SK-N-SH treated with all-trans-retinoic acid at 6 μM for 48 hours (cell line): ENCODE results near the gene SALL1.

ENCODE experiments used
- ATAC-seq: fragments of 200-7000 bp; cut with Tn5 transposase; 3 replicates; pipeline ENCODE4 v1.9.1; 2020; ENCODE audit warnings: mild to moderate bottlenecking, moderate library complexity
- BACH2 ChIP-seq: fragments of 250-450 bp; sonication (Bioruptor Pico); IDR thresholded peaks from 2 replicates; pipeline ENCODE4 v1.9.0; 2021; ENCODE audit warnings: mild to moderate bottlenecking, borderline replicate concordance
- CSDC2 ChIP-seq: fragments of 250-450 bp; sonication (Bioruptor Pico); IDR thresholded peaks from 2 replicates; pipeline ENCODE4 v1.5.0; 2020; ENCODE audit warnings: mild to moderate bottlenecking, moderate library complexity
- ESRRG ChIP-seq: fragments of 250-450 bp; sonication (Bioruptor Pico); IDR thresholded peaks from 2 replicates; pipeline ENCODE4 v1.6.1; 2021; ENCODE audit warnings: mild to moderate bottlenecking
- GLIS3 ChIP-seq: fragments of 250-450 bp; sonication (Bioruptor Pico); IDR thresholded peaks from 2 replicates; pipeline ENCODE4 v1.5.0; 2020; ENCODE audit warnings: mild to moderate bottlenecking, moderate library complexity
- ISL1 ChIP-seq: fragments of 250-450 bp; sonication (Bioruptor Pico); IDR thresholded peaks from 2 replicates; pipeline ENCODE4 v2.1.2; 2022; ENCODE audit warnings: mild to moderate bottlenecking, moderate library complexity
- OSR1 ChIP-seq: fragments of 250-450 bp; sonication (Bioruptor Pico); IDR thresholded peaks from 2 replicates; pipeline ENCODE4 v1.8.0; 2022; ENCODE audit warnings: moderate library complexity, mild to moderate bottlenecking, inconsistent platforms
- PPARA ChIP-seq: fragments of 250-450 bp; sonication (Bioruptor Pico); IDR thresholded peaks from 2 replicates; pipeline ENCODE4 v1.5.0; 2020; ENCODE audit warnings: mild to moderate bottlenecking, borderline replicate concordance
- RARB ChIP-seq: fragments of 250-450 bp; sonication (Bioruptor Pico); IDR thresholded peaks from 2 replicates; pipeline ENCODE4 v1.8.0; 2021; ENCODE audit warnings: mild to moderate bottlenecking, moderate library complexity
- SNAI2 ChIP-seq: fragments of 250-450 bp; sonication (Bioruptor Pico); IDR thresholded peaks from 2 replicates; pipeline ENCODE4 v1.5.0; 2020; ENCODE audit warnings: mild to moderate bottlenecking, moderate library complexity
- TCF4 ChIP-seq: fragments of 250-450 bp; sonication (Bioruptor Pico); IDR thresholded peaks from 2 replicates; pipeline ENCODE4 v1.8.0; 2021; ENCODE audit warnings: mild to moderate bottlenecking, moderate library complexity, borderline replicate concordance
- TOX ChIP-seq: fragments of 250-450 bp; sonication (Bioruptor Pico); IDR thresholded peaks from 2 replicates; pipeline ENCODE4 v1.8.0; 2021; ENCODE audit warnings: mild to moderate bottlenecking, moderate library complexity, borderline replicate concordance
- ZC3H10 ChIP-seq: fragments of 250-450 bp; sonication (Bioruptor Pico); IDR thresholded peaks from 2 replicates; pipeline ENCODE4 v1.5.1; 2021; ENCODE audit warnings: mild to moderate bottlenecking, moderate library complexity
- ZFP3 ChIP-seq: fragments of 250-450 bp; sonication (Bioruptor Pico); IDR thresholded peaks from 2 replicates; pipeline ENCODE4 v1.5.0; 2020; ENCODE audit warnings: mild to moderate bottlenecking, moderate library complexity
- ZFP30 ChIP-seq: fragments of 450-650 bp; formaldehyde crosslinking; IDR thresholded peaks from 2 replicates; pipeline ENCODE4 v1.5.0; 2022; ENCODE audit warnings: mild to moderate bottlenecking, moderate library complexity
- ZNF565 ChIP-seq: fragments of 450-650 bp; formaldehyde crosslinking; conservative IDR thresholded peaks from 2 replicates; pipeline ENCODE4 v1.5.0; 2020; ENCODE audit warnings: low read depth, mild to moderate bottlenecking, moderate library complexity
- ZNF70 ChIP-seq: fragments of 450-650 bp; formaldehyde crosslinking; IDR thresholded peaks from 2 replicates; pipeline ENCODE4 v1.5.0; 2020; ENCODE audit warnings: mild to moderate bottlenecking, moderate library complexity
- ZNF8 ChIP-seq: fragments of 450-650 bp; formaldehyde crosslinking; IDR thresholded peaks from 2 replicates; pipeline ENCODE4 v1.5.0; 2020; ENCODE audit warnings: mild to moderate bottlenecking, moderate library complexity
- TF ChIP-seq, protein P1 (sequence below): fragments of 250-450 bp; sonication (Bioruptor Pico); IDR thresholded peaks from 2 replicates; pipeline ENCODE4 v1.8.0; 2020; ENCODE audit warnings: mild to moderate bottlenecking, moderate library complexity, borderline replicate concordance
- TF ChIP-seq, protein P2 (sequence below): fragments of 250-450 bp; sonication (Bioruptor Pico); IDR thresholded peaks from 2 replicates; pipeline ENCODE4 v1.5.1; 2020; ENCODE audit warnings: low read depth, mild to moderate bottlenecking, moderate library complexity
- TF ChIP-seq, protein P3 (sequence below): fragments of 250-450 bp; sonication (Bioruptor Pico); IDR thresholded peaks from 2 replicates; pipeline ENCODE4 v1.5.1; 2021; ENCODE audit warnings: mild to moderate bottlenecking, moderate library complexity
- TF ChIP-seq, protein P4 (sequence below): fragments of 250-450 bp; sonication (Bioruptor Pico); IDR thresholded peaks from 2 replicates; pipeline ENCODE4 v1.5.0; 2020; ENCODE audit warnings: mild to moderate bottlenecking, moderate library complexity

The SALL1 gene

DNA sequence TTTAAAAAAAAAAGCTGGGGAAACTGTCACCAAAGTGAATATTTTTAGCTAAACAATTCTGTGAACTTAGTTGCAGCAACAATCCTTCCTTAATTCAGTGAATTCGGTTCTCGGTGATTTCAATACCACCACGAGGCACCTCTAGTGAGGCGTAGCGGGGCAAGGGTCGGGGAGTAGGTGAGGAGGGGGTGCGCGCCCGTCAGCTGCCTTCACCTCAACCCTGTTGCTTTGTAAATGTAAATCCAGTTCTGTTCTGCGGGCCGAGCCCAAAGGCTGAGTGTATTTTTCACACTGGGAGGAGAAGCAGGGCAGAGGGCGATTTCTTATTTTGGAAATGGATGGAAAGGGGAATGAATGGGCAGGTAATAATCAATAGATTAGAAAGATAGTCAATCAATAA lies 17.4 kb downstream of the SALL1 start:
- TF ChIP-seq ZFP3 (CRISPR knock-in tag) = no peak
- TF ChIP-seq, protein P1, sequence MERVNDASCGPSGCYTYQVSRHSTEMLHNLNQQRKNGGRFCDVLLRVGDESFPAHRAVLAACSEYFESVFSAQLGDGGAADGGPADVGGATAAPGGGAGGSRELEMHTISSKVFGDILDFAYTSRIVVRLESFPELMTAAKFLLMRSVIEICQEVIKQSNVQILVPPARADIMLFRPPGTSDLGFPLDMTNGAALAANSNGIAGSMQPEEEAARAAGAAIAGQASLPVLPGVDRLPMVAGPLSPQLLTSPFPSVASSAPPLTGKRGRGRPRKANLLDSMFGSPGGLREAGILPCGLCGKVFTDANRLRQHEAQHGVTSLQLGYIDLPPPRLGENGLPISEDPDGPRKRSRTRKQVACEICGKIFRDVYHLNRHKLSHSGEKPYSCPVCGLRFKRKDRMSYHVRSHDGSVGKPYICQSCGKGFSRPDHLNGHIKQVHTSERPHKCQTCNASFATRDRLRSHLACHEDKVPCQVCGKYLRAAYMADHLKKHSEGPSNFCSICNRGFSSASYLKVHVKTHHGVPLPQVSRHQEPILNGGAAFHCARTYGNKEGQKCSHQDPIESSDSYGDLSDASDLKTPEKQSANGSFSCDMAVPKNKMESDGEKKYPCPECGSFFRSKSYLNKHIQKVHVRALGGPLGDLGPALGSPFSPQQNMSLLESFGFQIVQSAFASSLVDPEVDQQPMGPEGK (CRISPR knock-in tag) = no peak
- TF ChIP-seq BACH2 = no peak
- no peak for TF ChIP-seq ZC3H10 (CRISPR knock-in tag)
- TF ChIP-seq, protein P2, sequence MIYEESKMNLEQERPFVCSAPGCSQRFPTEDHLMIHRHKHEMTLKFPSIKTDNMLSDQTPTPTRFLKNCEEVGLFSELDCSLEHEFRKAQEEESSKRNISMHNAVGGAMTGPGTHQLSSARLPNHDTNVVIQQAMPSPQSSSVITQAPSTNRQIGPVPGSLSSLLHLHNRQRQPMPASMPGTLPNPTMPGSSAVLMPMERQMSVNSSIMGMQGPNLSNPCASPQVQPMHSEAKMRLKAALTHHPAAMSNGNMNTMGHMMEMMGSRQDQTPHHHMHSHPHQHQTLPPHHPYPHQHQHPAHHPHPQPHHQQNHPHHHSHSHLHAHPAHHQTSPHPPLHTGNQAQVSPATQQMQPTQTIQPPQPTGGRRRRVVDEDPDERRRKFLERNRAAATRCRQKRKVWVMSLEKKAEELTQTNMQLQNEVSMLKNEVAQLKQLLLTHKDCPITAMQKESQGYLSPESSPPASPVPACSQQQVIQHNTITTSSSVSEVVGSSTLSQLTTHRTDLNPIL = no peak
- TF ChIP-seq TOX = no peak
- no peak for TF ChIP-seq ZFP30 (CRISPR knock-in tag)
- TF ChIP-seq, protein P3, sequence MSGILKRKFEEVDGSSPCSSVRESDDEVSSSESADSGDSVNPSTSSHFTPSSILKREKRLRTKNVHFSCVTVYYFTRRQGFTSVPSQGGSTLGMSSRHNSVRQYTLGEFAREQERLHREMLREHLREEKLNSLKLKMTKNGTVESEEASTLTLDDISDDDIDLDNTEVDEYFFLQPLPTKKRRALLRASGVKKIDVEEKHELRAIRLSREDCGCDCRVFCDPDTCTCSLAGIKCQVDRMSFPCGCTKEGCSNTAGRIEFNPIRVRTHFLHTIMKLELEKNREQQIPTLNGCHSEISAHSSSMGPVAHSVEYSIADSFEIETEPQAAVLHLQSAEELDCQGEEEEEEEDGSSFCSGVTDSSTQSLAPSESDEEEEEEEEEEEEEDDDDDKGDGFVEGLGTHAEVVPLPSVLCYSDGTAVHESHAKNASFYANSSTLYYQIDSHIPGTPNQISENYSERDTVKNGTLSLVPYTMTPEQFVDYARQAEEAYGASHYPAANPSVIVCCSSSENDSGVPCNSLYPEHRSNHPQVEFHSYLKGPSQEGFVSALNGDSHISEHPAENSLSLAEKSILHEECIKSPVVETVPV = no peak
- TF ChIP-seq ISL1 = no peak
- TF ChIP-seq ZNF70 = no peak
- TF ChIP-seq TCF4 (CRISPR knock-in tag) = no peak
- TF ChIP-seq CSDC2 (CRISPR knock-in tag) = no peak
- TF ChIP-seq OSR1 (CRISPR knock-in tag) = no peak
- TF ChIP-seq ZNF8 (CRISPR knock-in tag) = no peak
- TF ChIP-seq PPARA (CRISPR knock-in tag) = no peak
- TF ChIP-seq, protein P4, sequence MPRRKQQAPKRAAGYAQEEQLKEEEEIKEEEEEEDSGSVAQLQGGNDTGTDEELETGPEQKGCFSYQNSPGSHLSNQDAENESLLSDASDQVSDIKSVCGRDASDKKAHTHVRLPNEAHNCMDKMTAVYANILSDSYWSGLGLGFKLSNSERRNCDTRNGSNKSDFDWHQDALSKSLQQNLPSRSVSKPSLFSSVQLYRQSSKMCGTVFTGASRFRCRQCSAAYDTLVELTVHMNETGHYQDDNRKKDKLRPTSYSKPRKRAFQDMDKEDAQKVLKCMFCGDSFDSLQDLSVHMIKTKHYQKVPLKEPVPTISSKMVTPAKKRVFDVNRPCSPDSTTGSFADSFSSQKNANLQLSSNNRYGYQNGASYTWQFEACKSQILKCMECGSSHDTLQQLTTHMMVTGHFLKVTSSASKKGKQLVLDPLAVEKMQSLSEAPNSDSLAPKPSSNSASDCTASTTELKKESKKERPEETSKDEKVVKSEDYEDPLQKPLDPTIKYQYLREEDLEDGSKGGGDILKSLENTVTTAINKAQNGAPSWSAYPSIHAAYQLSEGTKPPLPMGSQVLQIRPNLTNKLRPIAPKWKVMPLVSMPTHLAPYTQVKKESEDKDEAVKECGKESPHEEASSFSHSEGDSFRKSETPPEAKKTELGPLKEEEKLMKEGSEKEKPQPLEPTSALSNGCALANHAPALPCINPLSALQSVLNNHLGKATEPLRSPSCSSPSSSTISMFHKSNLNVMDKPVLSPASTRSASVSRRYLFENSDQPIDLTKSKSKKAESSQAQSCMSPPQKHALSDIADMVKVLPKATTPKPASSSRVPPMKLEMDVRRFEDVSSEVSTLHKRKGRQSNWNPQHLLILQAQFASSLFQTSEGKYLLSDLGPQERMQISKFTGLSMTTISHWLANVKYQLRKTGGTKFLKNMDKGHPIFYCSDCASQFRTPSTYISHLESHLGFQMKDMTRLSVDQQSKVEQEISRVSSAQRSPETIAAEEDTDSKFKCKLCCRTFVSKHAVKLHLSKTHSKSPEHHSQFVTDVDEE (CRISPR knock-in tag) = no peak
- no peak for ATAC-seq

DNA sequence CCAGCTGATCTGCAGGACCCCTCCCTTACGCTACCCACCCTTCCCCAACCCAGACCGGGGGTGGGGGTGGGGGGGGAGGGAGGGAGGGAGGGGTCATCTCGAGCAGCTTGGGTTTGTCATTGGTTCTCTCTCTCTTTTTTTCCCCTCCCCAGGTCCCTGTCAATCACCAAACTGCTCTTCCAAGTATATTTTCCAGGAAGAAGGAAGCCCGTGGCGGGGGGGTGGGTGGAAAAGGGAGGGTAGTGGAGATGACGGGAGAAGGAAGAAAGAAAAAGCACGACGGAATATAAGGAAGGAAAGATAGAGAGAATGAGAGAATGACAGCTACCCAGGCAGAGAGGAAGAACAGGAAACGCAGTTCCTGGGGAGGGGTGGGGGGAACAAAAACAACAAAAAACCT lies 17.9 kb downstream of the SALL1 start:
- no peak for TF ChIP-seq ZNF565 (CRISPR knock-in tag)
- no peak for TF ChIP-seq ZC3H10 (CRISPR knock-in tag)
- TF ChIP-seq, protein P1 (CRISPR knock-in tag) = no peak
- TF ChIP-seq SNAI2 (CRISPR knock-in tag) = no peak
- TF ChIP-seq GLIS3 (CRISPR knock-in tag) = no peak
- TF ChIP-seq, protein P4 (CRISPR knock-in tag) = no peak
- no peak for TF ChIP-seq BACH2
- TF ChIP-seq ZFP30 (CRISPR knock-in tag) = no peak
- TF ChIP-seq ZNF70 = no peak
- TF ChIP-seq ESRRG (CRISPR knock-in tag) = no peak
- no peak for TF ChIP-seq ISL1
- no peak for TF ChIP-seq PPARA (CRISPR knock-in tag)
- no peak for TF ChIP-seq OSR1 (CRISPR knock-in tag)
- TF ChIP-seq RARB = no peak
- TF ChIP-seq, protein P2 = no peak
- no peak for TF ChIP-seq TCF4 (CRISPR knock-in tag)
- TF ChIP-seq ZFP3 (CRISPR knock-in tag) = no peak
- no peak for TF ChIP-seq TOX
- no peak for ATAC-seq
